ENCODE data around the gene TNIK.

Gene TNIK

GRCh38 chr3:171115667-171116066, 344.5 kb downstream of the TNIK start:
- no peak for DNase-seq

GRCh38 chr3:171113716-171114115, 346.5 kb downstream of the TNIK start:
- no peak for DNase-seq

- no peak for DNase-seq
These were observed 349.5 kb downstream of the TNIK start for GRCh38 chr3:171110715-171111114.

- no peak for DNase-seq
These were observed 352.1 kb downstream of the TNIK start for GRCh38 chr3:171108066-171108465.

GRCh38 chr3:171103185-171103584, 357.0 kb downstream of the TNIK start:
- DNase-seq = no peak

GRCh38 chr3:171101982-171102641, 358.1 kb downstream of the TNIK start:
- no peak for DNase-seq

- no peak for DNase-seq
These were observed 360.3 kb downstream of the TNIK start for GRCh38 chr3:171099911-171100310.

GRCh38 chr3:171095063-171095462, 365.1 kb downstream of the TNIK start:
- peak; percentile 55 for DNase-seq

- DNase-seq = no peak
These were observed 365.8 kb downstream of the TNIK start for GRCh38 chr3:171094411-171094810.

GRCh38 chr3:171093462-171093861, 366.7 kb downstream of the TNIK start:
- no peak for DNase-seq

GRCh38 chr3:171092467-171092911, 367.7 kb downstream of the TNIK start:
- no peak for DNase-seq

GRCh38 chr3:171090321-171090720, 369.9 kb downstream of the TNIK start:
- DNase-seq = no peak

GRCh38 chr3:171088964-171089754, 371.0 kb downstream of the TNIK start:
- peak; percentile 18 for DNase-seq

- no peak for DNase-seq
These were observed 371.7 kb downstream of the TNIK start for GRCh38 chr3:171088496-171088895.

- DNase-seq = no peak
These were observed 373.3 kb downstream of the TNIK start for GRCh38 chr3:171086914-171087313.

GRCh38 chr3:171077261-171077660, 382.9 kb downstream of the TNIK start:
- no peak for DNase-seq

- no peak for DNase-seq
These were observed 387.8 kb downstream of the TNIK start for GRCh38 chr3:171072432-171072831.

GRCh38 chr3:171068658-171069057, 391.5 kb downstream of the TNIK start:
- no peak for DNase-seq

- no peak for DNase-seq
These were observed 394.0 kb downstream of the TNIK start for GRCh38 chr3:171066206-171066605.

- DNase-seq = no peak
These were observed 394.5 kb downstream of the TNIK start for GRCh38 chr3:171065732-171066131.

- no peak for DNase-seq
These were observed 395.7 kb downstream of the TNIK start for GRCh38 chr3:171064461-171064860.

GRCh38 chr3:171061749-171062148, 398.5 kb downstream of the TNIK start:
- no peak for DNase-seq

- no peak for DNase-seq
These were observed 400.2 kb downstream of the TNIK start for GRCh38 chr3:171059978-171060377.

GRCh38 chr3:171058873-171059603, 401.2 kb downstream of the TNIK start:
- DNase-seq = no peak
